ENCODE data around the gene MDC1.

Gene MDC1

GRCh38 chr6:30686908-30687658 is 30.0 kb downstream of the MDC1 start:
- no peaks in the 10 kb centered on the region for H3K27me3 ChIP-seq (ENCODE audit: insufficient read depth, low read length)
- peak overlapping the region; percentile 69 for H2BK120ac ChIP-seq (ENCODE audit: insufficient read depth, low read length, poor library complexity)
- no CpG with 5 or more reads among the region's 52 CpGs for WGBS (ENCODE audit: extremely low coverage, insufficient coverage, insufficient read length)
- H4K12ac ChIP-seq (ENCODE audit: low read depth, low read length), result peak overlapping the region; percentile 73
- peak overlapping the region; percentile 9 for H2AFZ ChIP-seq (ENCODE audit: insufficient read depth, low read length, poor library complexity)
- H3K4me3 ChIP-seq (ENCODE audit: low read depth, low read length), result peak overlapping the region; percentile 76
- peak overlapping the region; percentile 84 for H4K8ac ChIP-seq (ENCODE audit: low read depth, low read length)
- H3K4ac ChIP-seq (ENCODE audit: low read depth, low read length), result peak overlapping the region; percentile 73
- peak; percentile 97 to 98 for DNase-seq
- peaks cover 9 to 13% of the 10 kb centered on the region in 2 experiments for H3K36me3 ChIP-seq (ENCODE audit: control insufficient read depth in 1 of 2, insufficient read depth in 2 of 2, low read length in 2 of 2)
- peak overlapping the region; percentile 81 for H3K14ac ChIP-seq (ENCODE audit: low read length)
- no peak overlapping the region for H2BK12ac ChIP-seq (ENCODE audit: low read length)
- H3K4me1 ChIP-seq (ENCODE audit: control insufficient read depth in 1 of 2, insufficient read depth in 2 of 2, low read length in 2 of 2), result peaks cover 37 to 47% of the 10 kb centered on the region in 2 experiments
- H2BK5ac ChIP-seq (ENCODE audit: low read depth, low read length, poor library complexity), result peak overlapping the region; percentile 53
- H3K79me1 ChIP-seq (ENCODE audit: low read length), result peaks cover 33% of the 10 kb centered on the region
- H3K23ac ChIP-seq (ENCODE audit: low read length), result no peak overlapping the region
- peak overlapping the region; percentile 51 for H2AK5ac ChIP-seq (ENCODE audit: low read length)
- peak overlapping the region; percentile 90 for H3K18ac ChIP-seq (ENCODE audit: low read length)
- peaks cover 40% of the 10 kb centered on the region for H3K79me2 ChIP-seq (ENCODE audit: control insufficient read depth, insufficient read depth, low read length, poor library complexity)
- peak overlapping the region; percentile 73 for H3K27ac ChIP-seq (ENCODE audit: low read depth, low read length)
- peaks cover 1% of the 10 kb centered on the region for H3K9me3 ChIP-seq (ENCODE audit: insufficient read depth, low read depth, low read length)
- H3K4me2 ChIP-seq (ENCODE audit: low read length), result peak overlapping the region; percentile 72
- peak overlapping the region; percentile 57 for H3K9ac ChIP-seq (ENCODE audit: low read length)
- peak overlapping the region; percentile 87 for H4K91ac ChIP-seq (ENCODE audit: low read depth, low read length)

GRCh38 chr6:30686009-30686907 is 30.8 kb downstream of the MDC1 start, which contains the start of gene PPP1R18:
PPP1R18 (minus strand) TSS chr6:30686645; CDS start chr6:30686018, 627 bp downstream.
- peak within 1 kb of the TSS; percentile 69 for H2AK5ac ChIP-seq (ENCODE audit: low read length)
- H3K4me3 ChIP-seq (ENCODE audit: low read depth, low read length), result peak within 1 kb of the TSS; percentile 76
- H3K4ac ChIP-seq (ENCODE audit: low read depth, low read length), result peak within 1 kb of the TSS; percentile 73
- peak within 1 kb of the TSS; percentile 95 for H4K91ac ChIP-seq (ENCODE audit: low read depth, low read length)
- H2BK5ac ChIP-seq (ENCODE audit: low read depth, low read length, poor library complexity), result peak within 1 kb of the TSS; percentile 53
- H3K23ac ChIP-seq (ENCODE audit: low read length), result no peak within 1 kb of the TSS
- peak within 1 kb of the TSS; percentile 84 for H4K8ac ChIP-seq (ENCODE audit: low read depth, low read length)
- H3K79me1 ChIP-seq (ENCODE audit: low read length), result peaks cover 33% of the 10 kb centered on the region
- peaks cover 9 to 13% of the 10 kb centered on the region in 2 experiments for H3K36me3 ChIP-seq (ENCODE audit: control insufficient read depth in 1 of 2, insufficient read depth in 2 of 2, low read length in 2 of 2)
- H3K9me3 ChIP-seq (ENCODE audit: insufficient read depth, low read depth, low read length), result peaks cover 1% of the 10 kb centered on the region
- peak within 1 kb of the TSS; percentile 69 for H2BK120ac ChIP-seq (ENCODE audit: insufficient read depth, low read length, poor library complexity)
- no CpG with 5 or more reads among the region's 41 CpGs for WGBS (ENCODE audit: extremely low coverage, insufficient coverage, insufficient read length)
- H3K79me2 ChIP-seq (ENCODE audit: control insufficient read depth, insufficient read depth, low read length, poor library complexity), result peaks cover 40% of the 10 kb centered on the region
- peak; percentile 54 to 73 for DNase-seq
- peaks cover 38 to 48% of the 10 kb centered on the region in 2 experiments for H3K4me1 ChIP-seq (ENCODE audit: control insufficient read depth in 1 of 2, insufficient read depth in 2 of 2, low read length in 2 of 2)
- peak within 1 kb of the TSS; percentile 73 for H3K27ac ChIP-seq (ENCODE audit: low read depth, low read length)
- H2AFZ ChIP-seq (ENCODE audit: insufficient read depth, low read length, poor library complexity), result peak within 1 kb of the TSS; percentile 18
- H3K14ac ChIP-seq (ENCODE audit: low read length), result peak within 1 kb of the TSS; percentile 86
- H4K12ac ChIP-seq (ENCODE audit: low read depth, low read length), result peak within 1 kb of the TSS; percentile 73
- peak within 1 kb of the TSS; percentile 72 for H3K4me2 ChIP-seq (ENCODE audit: low read length)
- H3K9ac ChIP-seq (ENCODE audit: low read length), result peak within 1 kb of the TSS; percentile 82
- H3K18ac ChIP-seq (ENCODE audit: low read length), result peak within 1 kb of the TSS; percentile 90
- no peaks in the 10 kb centered on the region for H3K27me3 ChIP-seq (ENCODE audit: insufficient read depth, low read length)
- peak within 1 kb of the TSS; percentile 17 for H2BK12ac ChIP-seq (ENCODE audit: low read length)

GRCh38 chr6:30685157-30686008 is 31.7 kb downstream of the MDC1 start:
- H2BK5ac ChIP-seq (ENCODE audit: low read depth, low read length, poor library complexity), result peak overlapping the region; percentile 42
- H3K27ac ChIP-seq (ENCODE audit: low read depth, low read length), result peak overlapping the region; percentile 35
- H4K12ac ChIP-seq (ENCODE audit: low read depth, low read length), result peak overlapping the region; percentile 43
- WGBS (ENCODE audit: extremely low coverage, insufficient coverage, insufficient read length), result no CpG with 5 or more reads among the region's 29 CpGs
- peak overlapping the region; percentile 40 for H3K4ac ChIP-seq (ENCODE audit: low read depth, low read length)
- peak overlapping the region; percentile 72 for H3K4me2 ChIP-seq (ENCODE audit: low read length)
- no peak overlapping the region for H3K9ac ChIP-seq (ENCODE audit: low read length)
- peak overlapping the region; percentile 86 for H3K14ac ChIP-seq (ENCODE audit: low read length)
- H3K4me1 ChIP-seq (ENCODE audit: control insufficient read depth in 1 of 2, insufficient read depth in 2 of 2, low read length in 2 of 2), result peaks cover 38 to 50% of the 10 kb centered on the region in 2 experiments
- peaks cover 31% of the 10 kb centered on the region for H3K79me1 ChIP-seq (ENCODE audit: low read length)
- H3K79me2 ChIP-seq (ENCODE audit: control insufficient read depth, insufficient read depth, low read length, poor library complexity), result peaks cover 40% of the 10 kb centered on the region
- peaks cover 11 to 17% of the 10 kb centered on the region in 2 experiments for H3K36me3 ChIP-seq (ENCODE audit: control insufficient read depth in 1 of 2, insufficient read depth in 2 of 2, low read length in 2 of 2)
- no peak for DNase-seq
- no peaks in the 10 kb centered on the region for H3K27me3 ChIP-seq (ENCODE audit: insufficient read depth, low read length)
- peak overlapping the region; percentile 33 for H2BK12ac ChIP-seq (ENCODE audit: low read length)
- no peak overlapping the region for H3K23ac ChIP-seq (ENCODE audit: low read length)
- peak overlapping the region; percentile 39 for H2BK120ac ChIP-seq (ENCODE audit: insufficient read depth, low read length, poor library complexity)
- peak overlapping the region; percentile 58 for H4K8ac ChIP-seq (ENCODE audit: low read depth, low read length)
- peak overlapping the region; percentile 95 for H4K91ac ChIP-seq (ENCODE audit: low read depth, low read length)
- H3K18ac ChIP-seq (ENCODE audit: low read length), result peak overlapping the region; percentile 26
- peaks cover 1% of the 10 kb centered on the region for H3K9me3 ChIP-seq (ENCODE audit: insufficient read depth, low read depth, low read length)
- H2AFZ ChIP-seq (ENCODE audit: insufficient read depth, low read length, poor library complexity), result peak overlapping the region; percentile 18
- peak overlapping the region; percentile 30 for H2AK5ac ChIP-seq (ENCODE audit: low read length)
- H3K4me3 ChIP-seq (ENCODE audit: low read depth, low read length), result peak overlapping the region; percentile 76
